Measurements from ENCODE around the gene DMRTA1. TPM values are rescaled to one million over a fixed set of nuclear protein-coding genes. Genes with fewer than 3 reads are reported as not detected.

DMRTA1 gene
- 0.06 TPM for polyA plus RNA-seq (2012; ENCODE audit: insufficient read length, low read depth)

GRCh38 chr9:22446589-22446949 lies at the start of gene DMRTA1:
Gene DMRTA1 (plus strand): TSS chr9:22446824. CDS start chr9:22447066, 242 bp downstream.
- TF ChIP-seq REST (IDR thresholded peaks at IDR 0.05; ENCODE audit: insufficient read depth in 1 of 2, low read depth in 2 of 2, low read length in 2 of 2) (no peak), FOXP2 (optimal IDR thresholded peaks at IDR 0.05; ENCODE audit: borderline replicate concordance, extremely low read depth, extremely low read length, insufficient read depth) (no peak), SIN3A (IDR thresholded peaks at IDR 0.05; ENCODE audit: borderline replicate concordance, insufficient read depth, low read length) (no peak), POLR2AphosphoS5 (IDR thresholded peaks at IDR 0.05; ENCODE audit: low read depth, low read length) (no peak), TAF1 (IDR thresholded peaks at IDR 0.05; ENCODE audit: borderline replicate concordance, insufficient read depth, low read length) (no peak)

- TF ChIP-seq POLR2AphosphoS5 (IDR thresholded peaks at IDR 0.05; ENCODE audit: low read depth, low read length): no peak
- no peak for TF ChIP-seq FOXP2 (optimal IDR thresholded peaks at IDR 0.05; ENCODE audit: borderline replicate concordance, extremely low read depth, extremely low read length, insufficient read depth)
- TF ChIP-seq TAF1 (IDR thresholded peaks at IDR 0.05; ENCODE audit: borderline replicate concordance, insufficient read depth, low read length): no peak
- no peak for TF ChIP-seq SIN3A (IDR thresholded peaks at IDR 0.05; ENCODE audit: borderline replicate concordance, insufficient read depth, low read length)
- TF ChIP-seq REST (IDR thresholded peaks at IDR 0.05; ENCODE audit: insufficient read depth in 1 of 2, low read depth in 2 of 2, low read length in 2 of 2): no peak
Observed at GRCh38 chr9:22401671-22402070, 45.0 kb upstream of the DMRTA1 start.

- no peak for TF ChIP-seq TAF1 (IDR thresholded peaks at IDR 0.05; ENCODE audit: borderline replicate concordance, insufficient read depth, low read length)
- no peak for TF ChIP-seq FOXP2 (optimal IDR thresholded peaks at IDR 0.05; ENCODE audit: borderline replicate concordance, extremely low read depth, extremely low read length, insufficient read depth)
- TF ChIP-seq POLR2AphosphoS5 (IDR thresholded peaks at IDR 0.05; ENCODE audit: low read depth, low read length): no peak
- TF ChIP-seq SIN3A (IDR thresholded peaks at IDR 0.05; ENCODE audit: borderline replicate concordance, insufficient read depth, low read length): no peak
- no peak for TF ChIP-seq REST (IDR thresholded peaks at IDR 0.05; ENCODE audit: insufficient read depth in 1 of 2, low read depth in 2 of 2, low read length in 2 of 2)
Observed at GRCh38 chr9:22405869-22406659, 40.6 kb upstream of the DMRTA1 start.

GRCh38 chr9:22413884-22414283 lies 32.7 kb upstream of the DMRTA1 start:
- TF ChIP-seq REST (IDR thresholded peaks at IDR 0.05; ENCODE audit: insufficient read depth in 1 of 2, low read depth in 2 of 2, low read length in 2 of 2) (no peak), TAF1 (IDR thresholded peaks at IDR 0.05; ENCODE audit: borderline replicate concordance, insufficient read depth, low read length) (no peak), SIN3A (IDR thresholded peaks at IDR 0.05; ENCODE audit: borderline replicate concordance, insufficient read depth, low read length) (no peak), FOXP2 (optimal IDR thresholded peaks at IDR 0.05; ENCODE audit: borderline replicate concordance, extremely low read depth, extremely low read length, insufficient read depth) (no peak), POLR2AphosphoS5 (IDR thresholded peaks at IDR 0.05; ENCODE audit: low read depth, low read length) (no peak)
